GM11168 (cell line): ENCODE measurements around the gene SRA1.

ENCODE experiments used
- in situ Hi-C: fragments of 300-500 bp; cut with MboI; formaldehyde crosslinking; loops from one replicate; pipeline ENCODE4 v1.12.0; 2022; ENCODE audit warnings: low sequenced_read_pairs; ENCODE audit not compliant: unreplicated experiment

Gene SRA1

DNA sequence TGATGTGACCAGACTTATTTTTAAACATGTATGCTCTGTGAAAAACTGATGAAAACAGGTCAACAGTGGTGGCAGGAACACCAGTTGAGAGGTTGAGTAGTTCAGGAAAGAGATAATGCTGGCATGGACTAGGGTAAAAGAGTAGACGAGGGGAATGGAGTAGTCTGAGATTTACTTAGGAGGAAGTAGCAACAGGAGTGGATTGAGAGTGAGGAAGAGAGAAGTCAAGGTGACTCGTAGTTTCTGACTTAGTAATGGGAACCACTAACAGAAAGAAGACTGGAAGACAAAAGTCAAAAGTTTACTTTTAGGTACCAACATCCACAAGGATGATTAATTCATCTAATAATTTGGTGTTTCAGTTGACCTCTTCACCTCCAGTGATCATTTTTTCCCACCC, 3.6 kb downstream of the SRA1 start:
- in situ Hi-C loops, result no loop called here

DNA sequence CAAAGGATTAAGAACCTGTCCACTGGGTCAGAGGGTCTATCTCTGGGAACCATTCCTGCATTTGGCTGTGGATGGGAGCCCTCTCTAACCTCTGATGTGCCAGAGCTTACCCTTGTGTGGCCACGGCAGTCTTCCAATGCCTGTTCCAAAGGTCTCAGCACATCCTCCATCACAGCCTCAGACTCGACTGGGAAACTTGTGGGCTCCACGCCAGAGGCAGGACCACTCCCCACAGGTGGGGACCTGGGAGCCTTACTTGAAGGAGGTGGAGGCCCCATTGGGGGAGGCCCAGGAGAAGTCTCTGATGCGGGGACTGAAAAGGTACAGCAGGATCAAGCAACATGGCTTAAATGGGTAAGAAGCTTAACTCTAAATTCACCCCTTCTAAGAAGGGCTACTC, 5.4 kb downstream of the SRA1 start:
- in situ Hi-C loops, result no loop called here

DNA sequence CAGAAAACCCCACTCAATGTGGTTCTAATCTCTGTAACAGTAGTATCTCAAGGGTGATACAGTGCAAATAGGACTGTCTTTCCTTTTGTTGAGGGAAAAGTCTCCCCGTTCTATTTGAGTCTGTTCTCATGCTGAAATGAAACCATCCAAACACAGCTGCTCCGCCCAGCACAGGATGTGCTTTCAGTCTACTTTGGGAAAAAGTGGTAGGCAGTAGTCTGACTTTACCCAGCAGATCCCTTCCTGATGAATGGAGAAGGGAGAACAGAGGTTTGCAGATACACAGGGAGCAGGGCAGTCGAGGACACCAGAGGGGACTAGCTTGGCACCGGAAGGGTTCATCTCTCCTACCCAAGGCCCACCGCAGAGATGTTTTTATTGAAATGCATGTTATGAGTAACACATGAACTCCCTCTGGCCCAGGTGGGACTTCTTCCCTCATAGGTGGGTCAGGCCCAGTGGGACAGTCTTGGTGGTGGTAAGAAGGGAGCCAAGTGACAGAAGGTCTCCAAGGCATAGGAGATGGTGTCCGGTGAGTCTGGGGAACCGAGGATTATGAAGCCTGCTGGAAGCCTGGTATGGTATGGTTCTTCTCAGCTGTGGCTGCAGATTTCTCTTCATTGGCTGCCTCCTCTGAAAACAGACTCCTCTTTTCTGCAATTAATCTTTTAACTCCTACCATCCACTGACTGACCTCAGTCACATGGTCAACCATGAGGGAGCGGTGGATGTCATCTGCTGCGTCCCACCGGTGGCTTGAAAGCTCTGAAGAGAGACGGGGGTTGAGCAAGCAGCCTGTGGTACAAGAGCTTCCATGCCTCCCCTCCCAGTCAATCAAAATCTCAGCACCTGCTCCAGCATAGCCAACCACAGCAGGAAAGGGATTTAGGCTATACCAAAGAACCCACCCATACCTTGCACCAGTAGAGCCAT, 6.9 kb downstream of the SRA1 start:
- in situ Hi-C loops, result no loop called here

DNA sequence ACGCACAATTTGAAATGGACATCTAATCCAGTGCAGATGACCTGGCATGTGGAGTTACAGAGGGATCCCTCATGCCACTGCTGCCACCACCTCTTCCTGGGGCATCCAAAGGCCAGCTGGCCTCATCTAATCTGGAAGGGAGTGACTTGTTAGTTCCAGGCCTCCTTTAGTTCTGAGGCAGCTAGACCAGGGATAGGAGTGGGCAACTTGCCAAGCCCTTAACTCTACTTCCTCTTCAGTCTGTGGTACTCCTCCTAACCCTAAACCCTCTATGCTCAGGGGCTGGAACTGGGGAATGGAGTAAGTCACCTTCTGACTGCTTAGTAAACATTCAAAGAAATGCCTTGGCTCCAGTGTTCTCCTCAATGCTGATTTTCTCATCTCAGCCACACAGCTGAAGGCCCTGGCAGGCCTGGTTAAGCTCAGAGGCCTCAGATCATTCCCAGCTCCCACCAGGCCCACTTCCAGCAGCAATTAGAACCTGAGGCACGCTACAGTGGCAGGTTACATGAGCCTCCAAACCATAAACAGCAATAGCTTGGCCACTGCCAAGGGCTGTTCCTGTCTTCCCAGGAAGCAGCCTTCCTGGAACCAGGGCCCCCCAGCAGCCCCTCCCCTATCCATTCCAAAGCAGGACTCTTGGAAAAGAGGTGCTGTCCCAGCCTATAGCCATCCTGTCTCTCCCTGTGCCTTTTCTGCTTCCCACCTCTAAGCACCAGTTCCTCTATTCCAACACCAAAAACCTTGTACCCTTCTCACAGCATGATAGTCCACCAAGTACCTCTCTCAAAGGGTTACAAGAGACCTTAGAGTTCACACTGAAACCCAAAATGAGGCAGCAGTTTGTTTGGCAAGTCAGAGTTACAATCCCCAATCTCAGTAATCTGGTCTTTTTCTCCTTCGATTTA, 7.8 kb downstream of the SRA1 start:
- in situ Hi-C loops, result no loop called here

DNA sequence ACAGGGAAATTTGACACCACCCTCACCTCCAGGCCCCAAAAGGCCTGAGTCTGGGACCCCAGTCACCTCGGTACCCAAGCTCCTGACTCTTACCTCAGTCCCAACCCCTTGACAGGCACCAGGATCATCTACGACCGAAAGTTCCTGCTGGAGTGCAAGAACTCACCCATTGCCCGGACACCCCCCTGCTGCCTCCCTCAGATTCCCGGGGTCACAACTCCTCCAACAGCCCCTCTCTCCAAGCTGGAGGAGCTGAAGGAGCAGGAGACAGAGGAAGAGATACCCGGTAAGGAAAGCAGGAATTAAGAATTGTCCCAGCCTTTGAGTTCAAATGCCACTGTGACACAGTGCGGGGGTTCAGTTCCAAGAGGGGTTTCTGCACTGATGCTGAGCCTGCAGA, 8.5 kb downstream of the SRA1 start:
- in situ Hi-C loops, result no loop called here

DNA sequence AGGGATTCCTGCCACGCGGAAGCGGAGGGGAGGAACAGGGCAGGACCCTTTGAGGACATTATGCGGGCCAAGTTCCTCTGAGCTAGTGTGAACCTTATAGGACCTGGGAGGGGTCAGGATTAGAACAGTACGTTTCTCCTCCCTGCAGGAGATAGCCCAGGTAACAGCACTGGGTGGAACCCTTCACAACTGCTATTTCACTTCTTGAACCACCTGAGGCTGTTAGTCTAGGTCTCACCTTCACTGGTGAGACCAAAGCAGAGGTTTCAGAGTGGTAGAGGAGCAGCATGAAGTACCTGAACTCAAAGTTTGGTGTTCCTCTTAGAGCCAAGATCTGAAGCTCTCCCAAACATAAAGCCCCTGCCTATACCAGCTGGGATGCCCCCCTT, 9.0 kb downstream of the SRA1 start:
- in situ Hi-C loops, result no loop called here

DNA sequence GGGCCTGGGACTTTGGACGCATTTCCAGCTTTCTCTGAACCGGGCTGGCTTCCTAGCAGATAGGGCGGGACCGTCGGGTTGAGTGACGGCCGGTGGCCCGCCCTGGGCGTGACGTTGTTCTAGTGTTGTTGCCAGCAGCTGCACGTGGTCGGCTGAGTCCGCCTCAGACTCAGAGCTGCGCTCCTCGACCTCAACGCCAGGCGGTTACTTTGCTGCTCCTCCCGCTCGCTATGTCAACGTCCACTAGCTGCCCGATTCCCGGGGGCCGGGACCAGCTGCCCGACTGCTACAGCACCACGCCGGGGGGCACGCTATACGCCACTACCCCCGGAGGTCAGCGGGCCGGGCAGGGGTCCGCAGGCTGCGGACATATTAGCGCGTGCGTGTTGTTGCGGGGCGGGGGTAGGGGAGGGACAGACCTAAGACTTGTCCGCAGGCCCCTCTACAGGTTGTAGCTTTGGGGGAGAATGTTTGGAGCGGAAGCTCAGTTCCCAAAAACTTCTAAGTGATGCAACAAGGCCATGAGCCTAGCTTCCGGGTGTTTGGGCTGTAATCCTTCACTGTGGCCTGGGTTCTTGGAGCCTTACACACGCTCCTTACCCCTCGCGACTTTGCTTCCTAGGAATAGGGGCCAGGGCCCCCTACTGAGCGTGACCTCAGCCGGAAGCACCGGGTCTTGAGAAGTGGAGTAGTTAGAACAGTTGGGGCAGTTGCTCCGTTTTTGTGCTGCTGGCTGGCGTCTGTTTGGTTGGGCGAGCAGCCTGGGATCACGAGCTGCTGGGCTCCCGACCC, 9.6 kb downstream of the SRA1 start, which contains the start of gene EIF4EBP3:
Gene EIF4EBP3 (plus strand): TSS at position 155 of the 792 bp plus-strand sequence. CDS start 76 bp downstream, at position 231.
- in situ Hi-C loops, result no loop called here

DNA sequence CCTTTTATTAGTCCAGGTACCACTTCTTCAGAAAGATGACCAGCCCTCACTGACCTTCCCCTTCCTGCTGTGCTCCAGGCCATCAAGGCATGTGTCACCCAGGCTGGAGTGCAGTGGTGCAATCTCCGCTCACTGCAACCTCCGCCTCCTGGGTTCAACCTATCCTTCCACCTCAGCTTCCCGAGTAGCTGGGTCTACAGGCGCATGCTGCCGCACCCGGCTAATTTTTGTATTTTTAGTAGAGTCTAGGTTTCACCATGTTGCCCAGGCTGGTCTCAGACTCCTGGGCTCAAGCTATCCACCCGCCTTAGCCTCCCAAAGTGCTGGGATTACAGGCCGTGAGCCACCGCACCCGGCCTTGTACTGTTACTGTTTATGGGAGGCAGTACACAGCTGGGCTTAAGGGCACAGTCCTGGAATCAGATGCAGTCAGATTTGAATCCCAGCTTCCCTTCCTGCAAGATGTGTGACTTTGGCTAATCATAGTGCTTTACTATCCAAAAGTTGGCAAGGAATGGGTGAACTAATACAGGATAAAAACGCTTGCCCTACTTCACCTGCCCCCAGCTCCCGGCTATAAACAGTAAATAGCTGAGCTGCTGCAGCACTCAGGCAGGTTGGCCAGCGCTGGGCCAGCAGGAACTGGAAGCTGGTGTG, 10.3 kb downstream of the SRA1 start:
- in situ Hi-C loops, result no loop called here

DNA sequence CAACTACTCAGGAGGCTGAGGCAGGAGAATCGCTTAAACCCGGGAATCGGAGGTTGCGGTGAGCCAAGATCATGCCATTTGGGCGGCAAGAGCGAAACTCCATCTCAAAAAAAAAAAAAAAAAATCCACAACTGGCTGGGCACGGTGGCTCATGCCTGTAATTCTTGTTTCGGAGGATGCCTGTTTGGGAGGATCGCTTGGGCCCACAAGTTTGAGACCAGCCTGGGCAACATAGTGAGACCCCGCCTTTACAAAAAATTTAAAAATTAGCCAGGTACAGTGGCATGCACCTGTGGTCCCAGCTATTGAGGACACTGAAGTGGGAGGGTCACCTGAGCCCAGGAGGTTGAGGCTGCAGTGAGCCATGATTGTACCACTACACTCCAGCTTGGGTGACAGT, 11.7 kb downstream of the SRA1 start:
- in situ Hi-C loops, result no loop called here

DNA sequence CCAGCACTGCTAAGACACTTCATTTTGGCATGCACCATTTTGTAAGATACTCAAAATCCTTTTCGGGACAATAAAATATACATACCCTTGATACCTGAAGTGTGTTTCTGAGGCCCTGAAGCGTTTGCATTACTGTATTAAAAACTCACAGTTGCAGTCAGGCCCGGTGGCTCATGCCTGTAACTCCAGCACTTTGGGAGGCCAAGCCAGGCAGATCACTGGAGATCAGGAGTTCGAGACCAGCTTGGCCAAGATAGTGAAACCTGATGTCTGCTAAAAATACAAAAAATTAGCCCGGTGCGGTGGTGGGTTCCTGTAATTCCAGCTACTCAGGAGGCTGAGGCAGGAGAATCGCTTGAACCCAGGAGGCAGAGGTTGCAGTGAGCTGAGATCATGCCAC, 12.3 kb downstream of the SRA1 start:
- in situ Hi-C loops, result no loop called here

DNA sequence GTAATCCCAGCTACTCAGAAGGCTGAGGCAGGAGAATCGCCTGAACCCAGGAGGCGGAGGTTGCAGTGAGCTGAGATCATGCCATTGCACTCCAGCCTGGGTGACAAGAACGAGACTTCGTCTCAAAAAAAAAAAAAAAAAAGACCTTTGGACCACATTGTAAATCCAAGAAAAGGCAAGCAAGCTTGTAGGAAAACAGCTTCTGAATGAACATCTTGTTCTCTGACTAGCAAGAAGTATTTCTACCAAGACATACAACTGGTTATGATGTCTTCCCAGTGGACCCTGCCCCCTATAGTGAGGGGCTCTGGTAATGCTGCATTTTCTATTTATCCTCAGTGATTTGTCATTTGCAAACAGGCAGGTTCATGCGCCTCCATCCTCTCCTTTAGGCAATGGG, 14.3 kb downstream of the SRA1 start:
- in situ Hi-C loops, result no loop called here

DNA sequence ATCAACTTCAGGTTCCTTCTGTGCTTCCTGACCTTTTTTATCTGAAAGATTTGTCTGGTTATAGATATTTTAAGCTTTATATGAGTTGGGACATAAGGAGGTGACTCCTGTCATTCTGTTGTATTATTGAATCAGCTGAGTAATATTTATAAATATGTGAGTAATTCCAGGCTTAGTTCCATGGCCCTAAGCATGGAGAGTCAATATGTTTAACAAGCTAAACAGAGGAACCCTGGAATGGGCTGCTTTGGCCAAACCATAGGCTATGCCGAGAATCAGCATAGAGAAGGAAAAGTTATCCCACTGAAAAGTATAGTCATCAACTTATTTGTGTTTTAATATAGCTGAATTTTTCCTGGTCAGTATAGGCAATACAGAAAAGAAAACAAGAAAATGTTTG, 17.0 kb downstream of the SRA1 start:
- in situ Hi-C loops, result no loop called here

DNA sequence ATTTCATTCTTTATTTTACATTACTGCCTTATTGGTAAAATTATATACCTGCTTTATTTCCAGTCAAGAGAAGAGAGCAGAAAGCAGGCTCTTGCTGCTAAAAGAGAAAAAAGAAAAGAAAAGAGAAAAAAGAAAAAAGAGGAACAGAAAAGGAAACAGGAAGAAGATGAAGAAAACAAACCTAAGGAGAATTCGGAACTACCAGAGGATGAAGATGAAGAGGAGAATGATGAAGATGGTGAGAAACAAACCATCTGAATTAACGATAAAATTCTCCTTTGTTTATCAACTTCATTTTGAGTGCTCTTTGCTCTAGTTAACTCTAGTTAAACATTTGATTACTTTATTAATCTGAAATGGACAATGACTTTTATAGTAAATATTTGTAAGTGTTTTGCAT, 33.3 kb downstream of the SRA1 start:
- in situ Hi-C loops, result no loop called here

DNA sequence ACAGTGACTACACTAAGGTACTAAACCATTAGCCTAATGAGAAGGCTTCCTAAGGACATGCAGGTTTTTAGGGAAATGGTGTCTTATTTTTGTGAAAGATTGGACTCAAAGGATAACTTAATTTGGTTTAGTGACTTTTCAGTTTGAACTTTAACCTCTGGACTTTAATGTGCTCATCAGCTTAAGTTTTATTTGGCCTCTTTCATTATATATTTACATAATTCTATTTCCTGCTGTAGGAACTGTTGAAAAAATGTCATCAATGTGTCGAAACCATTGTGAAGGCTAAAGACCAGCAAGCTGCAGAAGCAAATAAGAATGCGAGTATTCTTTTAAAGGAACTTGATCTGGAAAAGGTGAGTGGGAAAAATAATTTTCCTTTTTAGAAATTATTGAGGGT, 44.1 kb downstream of the SRA1 start:
- in situ Hi-C loops, result no loop called here

DNA sequence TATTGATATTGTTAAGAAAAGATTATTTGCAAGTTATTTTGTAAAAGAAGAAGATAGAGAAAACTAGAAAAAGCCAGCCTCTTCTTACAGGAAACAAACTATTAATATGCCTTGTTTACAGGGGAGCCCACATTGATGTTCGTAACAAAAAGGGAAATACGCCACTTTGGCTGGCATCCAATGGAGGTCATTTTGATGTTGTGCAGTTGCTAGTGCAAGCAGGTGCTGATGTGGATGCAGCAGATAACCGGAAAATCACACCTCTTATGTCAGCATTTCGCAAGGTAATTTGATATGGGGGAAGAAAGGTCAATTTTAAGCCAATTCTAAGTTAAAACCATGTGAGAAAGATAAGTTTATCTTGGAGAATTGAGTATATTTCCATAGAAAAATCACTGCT, 47.4 kb downstream of the SRA1 start:
- in situ Hi-C loops, result no loop called here

DNA sequence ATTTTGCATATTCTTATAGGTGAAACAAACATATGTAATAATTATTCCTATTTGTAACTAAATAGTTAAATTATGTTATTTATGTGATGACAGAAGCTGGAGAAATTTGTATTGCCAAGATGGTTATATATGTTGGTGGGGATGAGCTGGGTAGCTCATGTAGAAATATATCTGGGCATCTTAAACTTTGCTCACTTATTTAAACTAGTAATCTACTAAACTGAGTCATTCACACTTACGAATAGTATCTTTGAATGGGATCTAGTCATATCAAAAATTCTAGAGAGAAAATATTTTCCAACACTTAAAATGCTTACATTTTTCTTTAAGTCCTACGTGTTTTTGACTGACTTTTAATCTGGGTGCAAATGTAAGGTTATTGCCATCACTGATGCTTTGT, 54.4 kb downstream of the SRA1 start:
- in situ Hi-C loops, result no loop called here
